ENCODE results near the gene SPINK8. TPM values are rescaled to one million over a fixed set of nuclear protein-coding genes. Genes with fewer than 3 reads are reported as not detected.

The SPINK8 gene
- total RNA-seq, 1 experiment from 2014 or later = not detected

DNA sequence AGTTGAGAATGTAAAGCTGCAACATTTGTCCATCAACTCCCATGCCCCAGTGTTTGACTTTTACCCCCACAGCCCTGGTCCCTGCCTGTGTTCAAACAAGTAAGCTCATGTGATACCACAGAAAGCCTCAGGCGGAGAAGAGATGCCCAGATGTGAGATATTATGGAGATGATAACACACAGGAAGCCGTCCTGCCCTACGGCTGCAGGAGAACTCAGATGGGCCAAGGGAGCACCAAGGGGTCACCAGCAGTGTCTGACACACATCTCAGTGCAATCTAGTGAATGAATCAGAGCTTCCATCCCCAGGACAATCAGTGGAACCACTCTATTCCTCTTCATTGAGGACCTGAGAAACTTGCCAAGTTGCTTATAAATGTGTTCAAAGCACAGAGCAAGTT, 14.0 kb upstream of the SPINK8 start:
- Mint-ChIP-seq H3K36me3 (ENCODE audit: insufficient read depth, unreplicated experiment) (no peaks in the 10 kb centered on the region), H3K4me1 (ENCODE audit: insufficient read depth, unreplicated experiment) (no peaks in the 10 kb centered on the region), H3K4me3 (ENCODE audit: unreplicated experiment) (no peak overlapping the region), H3K27ac (ENCODE audit: low read depth, unreplicated experiment) (no peak overlapping the region), H3K27me3 (ENCODE audit: insufficient read depth, unreplicated experiment) (no peaks in the 10 kb centered on the region), H3K9me3 (ENCODE audit: unreplicated experiment) (no peaks in the 10 kb centered on the region)
- DNase-seq (ENCODE audit: unreplicated experiment) = no peak
- ChIA-PET POLR2A (no interaction called here), CTCF (interaction anchor here (0.7 kb wide), 1 partner anchor 90 kb away, joined by 3 read pairs; no protein-coding TSS in a partner anchor)
- intact Hi-C loops (cut with micrococcal nuclease) = no loop called here
- no peak for TF ChIP-seq CTCF (IDR thresholded peaks at IDR 0.05; ENCODE audit: unreplicated experiment)
- BruUV-seq (replicated peaks) = no TSS peak

DNA sequence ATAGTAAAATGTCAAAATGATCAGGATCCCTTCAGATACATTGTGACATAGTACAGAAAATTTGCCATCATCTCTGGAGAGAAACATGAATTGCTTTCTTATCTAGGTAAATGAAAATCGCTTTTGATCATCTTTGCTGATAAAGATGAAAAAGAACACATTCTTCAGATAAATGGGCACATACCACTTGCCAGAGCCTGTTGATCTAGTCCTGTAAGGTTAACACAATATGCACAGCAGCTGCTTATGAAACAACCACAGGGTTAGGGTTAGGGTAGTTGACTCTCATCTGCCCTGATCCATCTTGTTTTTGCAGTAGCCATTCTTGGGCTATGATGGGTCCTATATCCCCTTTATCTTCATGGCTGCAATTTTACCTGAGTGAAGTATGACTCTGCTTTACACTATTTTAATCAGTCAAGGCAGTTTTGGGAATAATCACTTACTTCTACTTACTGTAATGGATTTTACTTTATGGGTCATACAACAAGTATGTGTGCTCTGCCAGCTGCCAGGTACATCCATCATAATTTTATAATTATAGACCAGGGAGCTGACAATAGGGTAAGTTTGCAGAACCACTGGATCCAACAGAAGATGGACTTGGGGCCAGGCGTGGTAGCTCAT, 12.6 kb upstream of the SPINK8 start:
- Mint-ChIP-seq H3K9me3 (ENCODE audit: unreplicated experiment) (no peaks in the 10 kb centered on the region), H3K4me1 (ENCODE audit: insufficient read depth, unreplicated experiment) (no peaks in the 10 kb centered on the region), H3K27ac (ENCODE audit: low read depth, unreplicated experiment) (no peak overlapping the region), H3K27me3 (ENCODE audit: insufficient read depth, unreplicated experiment) (no peaks in the 10 kb centered on the region), H3K4me3 (ENCODE audit: unreplicated experiment) (no peak overlapping the region), H3K36me3 (ENCODE audit: insufficient read depth, unreplicated experiment) (no peaks in the 10 kb centered on the region)
- no peak for DNase-seq (ENCODE audit: unreplicated experiment)
- TF ChIP-seq CTCF (IDR thresholded peaks at IDR 0.05; ENCODE audit: unreplicated experiment) = no peak
- POLR2A ChIA-PET = no interaction called here
- CTCF ChIA-PET = interaction anchor here (0.8 kb wide), 1 partner anchor 55 kb away, joined by 3 read pairs; no protein-coding TSS in a partner anchor
- intact Hi-C loops (cut with micrococcal nuclease) = no loop called here
- BruUV-seq (replicated peaks) = no TSS peak

DNA sequence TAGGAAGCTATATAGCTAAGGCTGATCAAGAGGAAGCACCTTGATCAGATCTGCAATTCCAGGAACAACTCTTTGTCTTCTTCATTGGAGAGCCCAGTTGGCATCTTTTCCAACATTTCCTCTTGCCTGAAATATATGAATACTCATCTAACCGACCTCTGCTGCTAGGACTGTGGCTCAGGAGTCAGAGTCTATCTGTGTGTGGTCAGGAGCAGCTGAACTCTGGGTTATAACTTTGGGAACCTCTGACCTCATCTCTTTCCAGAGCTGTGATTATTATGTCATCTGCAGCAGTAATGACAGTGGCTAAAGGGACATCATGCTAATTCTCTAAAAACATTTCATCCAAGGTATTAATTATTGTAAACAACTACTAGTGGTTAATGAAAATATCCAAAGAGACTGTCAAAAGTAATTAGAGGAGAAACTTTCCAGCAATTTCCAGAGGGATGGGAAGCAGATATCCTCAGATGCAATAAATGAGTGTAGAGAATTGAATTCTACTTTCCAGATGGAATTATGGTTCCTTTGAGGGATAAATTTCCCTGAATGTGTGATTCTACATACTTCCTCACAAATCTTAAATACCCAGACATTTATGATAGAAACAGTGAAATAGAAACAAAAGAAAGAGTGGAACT, 11.5 kb upstream of the SPINK8 start:
- Mint-ChIP-seq H3K36me3 (ENCODE audit: insufficient read depth, unreplicated experiment) (no peaks in the 10 kb centered on the region), H3K27me3 (ENCODE audit: insufficient read depth, unreplicated experiment) (no peaks in the 10 kb centered on the region), H3K27ac (ENCODE audit: low read depth, unreplicated experiment) (no peak overlapping the region), H3K4me1 (ENCODE audit: insufficient read depth, unreplicated experiment) (no peaks in the 10 kb centered on the region), H3K9me3 (ENCODE audit: unreplicated experiment) (no peaks in the 10 kb centered on the region), H3K4me3 (ENCODE audit: unreplicated experiment) (no peak overlapping the region)
- no TSS peak for BruUV-seq (replicated peaks)
- ChIA-PET POLR2A (no interaction called here), CTCF (no interaction called here)
- intact Hi-C loops (cut with micrococcal nuclease) = no loop called here
- no peak for DNase-seq (ENCODE audit: unreplicated experiment)
- no peak for TF ChIP-seq CTCF (IDR thresholded peaks at IDR 0.05; ENCODE audit: unreplicated experiment)

GRCh38 chr3:48343432-48343831, 10.0 kb upstream of the SPINK8 start:
- POLR2A ChIA-PET = interaction anchor here (1.1 kb wide), 1 partner anchor 56 kb away, joined by 3 read pairs; no protein-coding TSS in a partner anchor
- intact Hi-C loops (cut with micrococcal nuclease) = no loop called here
- Mint-ChIP-seq H3K27me3 (ENCODE audit: insufficient read depth, unreplicated experiment) (no peaks in the 10 kb centered on the region), H3K4me1 (ENCODE audit: insufficient read depth, unreplicated experiment) (no peaks in the 10 kb centered on the region), H3K27ac (ENCODE audit: low read depth, unreplicated experiment) (no peak overlapping the region), H3K4me3 (ENCODE audit: unreplicated experiment) (no peak overlapping the region), H3K36me3 (ENCODE audit: insufficient read depth, unreplicated experiment) (no peaks in the 10 kb centered on the region), H3K9me3 (ENCODE audit: unreplicated experiment) (no peaks in the 10 kb centered on the region)
- BruUV-seq (replicated peaks) = no TSS peak
- no peak for DNase-seq (ENCODE audit: unreplicated experiment)
- no peak for TF ChIP-seq CTCF (IDR thresholded peaks at IDR 0.05; ENCODE audit: unreplicated experiment)
- CTCF ChIA-PET = no interaction called here
